Measurements from ENCODE around the gene IRF9. TPM values are rescaled to one million over a fixed set of nuclear protein-coding genes. Genes with fewer than 3 reads are reported as not detected.

The IRF9 gene
- total and polyA plus RNA-seq, 2 experiments from 2014 or later, result 8.2 to 8.4 TPM

- Histone ChIP-seq H3K4me3 (no peak overlapping the region), H3K9me2 (ENCODE audit: insufficient read depth) (no peaks in the 10 kb centered on the region), H3K27ac (ENCODE audit: low read depth) (no peak overlapping the region), H3K4me2 (no peak overlapping the region), H4K20me1 (replicated peaks; ENCODE audit: insufficient read depth) (no peaks in the 10 kb centered on the region; the same call in 1 of the 2 replicates), H3K79me2 (replicated peaks; ENCODE audit: insufficient read depth) (no peaks in the 10 kb centered on the region), H3K27me3 (ENCODE audit: insufficient read depth) (no peaks in the 10 kb centered on the region), H3F3A (replicated peaks; ENCODE audit: low read depth) (no peaks in the 10 kb centered on the region), H3K36me3 (ENCODE audit: insufficient read depth) (peaks cover 19% of the 10 kb centered on the region; the same call in 1 of the 2 replicates), H2AFZ (no peak overlapping the region), H3K4me1 (ENCODE audit: insufficient read depth) (no peaks in the 10 kb centered on the region)
- Mint-ChIP-seq H3K27me3 (ENCODE audit: insufficient read depth, low read depth, poor library complexity) (no peaks in the 10 kb centered on the region), H3K4me1 (no peaks in the 10 kb centered on the region), H3K36me3 (ENCODE audit: low read depth) (peaks cover 53% of the 10 kb centered on the region), H3K9me3 (no peaks in the 10 kb centered on the region), H3K27ac (no peak overlapping the region), H3K4me3 (no peak overlapping the region)
- TF ChIP-seq POLR2AphosphoS5 (IDR thresholded peaks at IDR 0.05; ENCODE audit: low read depth) (no peak), ETS1 (IDR thresholded peaks at IDR 0.05) (no peak), CTCF (conservative IDR thresholded peaks at IDR 0.05; ENCODE audit: low read depth in 2 of 2) (no peak), ZNF462 (CRISPR knock-in tag; IDR thresholded peaks at IDR 0.05) (no peak), ZNF114 (CRISPR knock-in tag; IDR thresholded peaks at IDR 0.05) (no peak), REST (IDR thresholded peaks at IDR 0.05; ENCODE audit: unreplicated experiment) (no peak), CREB1 (CRISPR knock-in tag; IDR thresholded peaks at IDR 0.05; ENCODE audit: low read depth) (no peak), EZH2 (IDR thresholded peaks at IDR 0.05; ENCODE audit: low read depth, unreplicated experiment) (no peak), ZNF331 (CRISPR knock-in tag; IDR thresholded peaks at IDR 0.05; ENCODE audit: low read depth) (no peak), EZH2phosphoT487 (IDR thresholded peaks at IDR 0.05; ENCODE audit: unreplicated experiment) (no peak), JUNB (IDR thresholded peaks at IDR 0.05; ENCODE audit: unreplicated experiment) (no peak), NANOG (IDR thresholded peaks at IDR 0.05; ENCODE audit: borderline replicate concordance) (no peak), STAT1 (IDR thresholded peaks at IDR 0.05; ENCODE audit: unreplicated experiment) (no peak)
- DNase-seq (ENCODE audit: low spot score) (no peak), ATAC-seq (no peak)
These were observed 38.6 kb upstream of the IRF9 start for GRCh38 chr14:24122416-24122815.

Data from GM23338 (cell line).